K562 (cell line): ENCODE data around the gene GTPBP6.

Experiments used
- ZNF347 ChIP-seq: fragments of 450-650 bp; formaldehyde crosslinking; IDR thresholded peaks from 2 replicates; pipeline ENCODE4 v1.4.0; 2020; ENCODE audit warnings: low read depth, mild to moderate bottlenecking, moderate library complexity
- TF ChIP-seq, protein P1 (sequence below): fragments of 450-650 bp; IDR thresholded peaks from 2 replicates; pipeline ENCODE4 v1.6.1; 2016; ENCODE audit warnings: low read depth, mild to moderate bottlenecking, moderate library complexity

DNA sequence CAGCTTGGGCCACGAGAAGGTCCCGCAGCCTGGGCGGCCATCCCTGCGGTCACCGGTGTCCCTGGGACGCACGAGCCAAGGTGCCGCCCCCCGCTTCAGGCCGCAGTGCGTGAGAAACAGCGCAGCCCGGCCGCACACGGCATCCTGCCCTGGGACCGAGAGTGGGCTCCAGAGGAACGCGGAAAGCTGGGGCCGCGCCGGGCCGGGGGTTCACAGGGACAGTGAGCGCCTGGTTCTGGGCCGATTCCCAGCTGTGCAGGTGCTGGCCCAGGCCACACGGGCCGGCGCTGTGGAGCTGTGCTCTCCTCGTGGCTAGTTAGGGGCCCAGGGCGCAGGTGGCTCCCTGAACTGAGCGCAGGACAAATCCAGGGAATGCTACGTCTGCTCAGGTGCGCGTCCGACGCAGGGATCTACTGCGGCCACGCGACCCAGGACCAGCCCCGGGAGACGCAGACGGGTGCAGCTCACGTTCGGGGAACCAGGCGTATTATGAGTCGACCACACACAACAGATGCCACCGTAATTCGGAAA lies 25.8 kb upstream of the GTPBP6 start:
- TF ChIP-seq, protein P1, sequence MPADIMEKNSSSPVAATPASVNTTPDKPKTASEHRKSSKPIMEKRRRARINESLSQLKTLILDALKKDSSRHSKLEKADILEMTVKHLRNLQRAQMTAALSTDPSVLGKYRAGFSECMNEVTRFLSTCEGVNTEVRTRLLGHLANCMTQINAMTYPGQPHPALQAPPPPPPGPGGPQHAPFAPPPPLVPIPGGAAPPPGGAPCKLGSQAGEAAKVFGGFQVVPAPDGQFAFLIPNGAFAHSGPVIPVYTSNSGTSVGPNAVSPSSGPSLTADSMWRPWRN: no peak
- TF ChIP-seq ZNF347 (CRISPR knock-in tag): no peak
